ENCODE data around the gene ALDOC.

The ALDOC gene

DNA sequence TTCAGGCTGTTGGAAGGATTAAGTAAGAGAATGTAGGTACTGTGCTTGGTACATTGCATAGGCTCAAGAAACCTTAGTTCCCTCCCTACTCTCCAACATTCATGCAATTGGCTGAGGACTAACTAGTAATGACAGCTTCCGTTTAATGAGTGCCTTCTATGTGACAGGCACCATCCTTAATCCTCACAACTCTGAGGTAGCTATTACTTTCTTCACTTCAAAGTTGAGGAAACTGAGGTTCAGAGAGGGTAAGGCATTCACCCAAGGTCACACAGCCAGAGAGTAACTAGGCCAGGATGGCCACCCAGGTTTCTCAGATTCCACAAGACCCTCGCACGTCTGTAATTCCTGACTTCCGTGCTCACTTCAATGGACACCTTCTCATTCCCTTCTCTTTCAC lies 46.4 kb downstream of the ALDOC start:
- DNase-seq = no peak

DNA sequence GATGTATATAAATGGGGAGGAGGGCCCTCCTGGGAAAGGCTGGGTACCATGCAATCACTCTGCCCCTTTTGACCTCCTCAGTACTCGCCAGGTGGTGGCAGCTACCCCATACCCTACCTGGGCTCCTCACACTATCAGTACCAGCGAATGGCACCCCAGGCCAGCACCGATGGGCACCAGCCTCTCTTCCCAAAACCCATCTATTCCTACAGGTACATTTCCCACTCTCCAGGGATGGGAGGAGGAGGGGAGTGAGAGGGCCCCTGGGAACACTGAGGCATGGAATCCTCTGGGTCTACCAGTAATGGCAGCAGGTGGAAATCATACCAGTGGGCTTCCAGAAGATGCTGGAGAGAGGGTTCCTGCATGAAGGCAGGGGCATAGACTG lies 47.7 kb downstream of the ALDOC start:
- no peak for DNase-seq

DNA sequence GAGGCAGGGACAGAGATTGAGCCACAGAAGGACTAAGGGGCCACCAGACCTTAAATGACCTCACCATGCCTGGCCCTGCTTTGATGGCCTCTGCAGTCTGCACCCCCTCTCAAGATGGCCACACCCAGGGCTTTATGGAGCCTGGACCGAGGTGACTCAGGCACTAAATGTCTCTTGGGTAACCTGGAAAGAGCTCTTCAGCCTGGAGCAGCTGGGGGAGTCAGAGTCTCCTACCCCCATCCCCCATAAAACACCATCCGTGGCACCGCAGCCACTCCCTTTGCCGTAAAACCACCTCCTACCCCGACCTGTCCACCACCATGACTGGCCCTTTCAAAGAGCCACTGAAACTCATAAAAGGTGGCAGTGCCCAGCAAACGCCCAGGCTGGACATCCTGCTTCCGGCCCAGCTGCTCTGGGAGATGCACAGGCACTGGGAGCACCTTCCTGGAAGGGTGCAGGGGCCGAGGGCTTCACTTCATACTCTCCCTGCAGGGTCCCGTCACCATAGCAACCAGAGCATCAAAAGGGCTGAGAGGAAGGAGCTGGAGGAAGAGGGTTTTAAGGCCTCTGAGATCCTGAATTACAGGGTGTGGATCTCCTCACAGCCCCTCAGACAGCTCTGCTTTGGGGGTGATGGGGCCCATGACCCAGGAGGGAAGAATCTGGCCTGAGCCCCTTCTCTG lies 48.2 kb downstream of the ALDOC start:
- no peak for DNase-seq

DNA sequence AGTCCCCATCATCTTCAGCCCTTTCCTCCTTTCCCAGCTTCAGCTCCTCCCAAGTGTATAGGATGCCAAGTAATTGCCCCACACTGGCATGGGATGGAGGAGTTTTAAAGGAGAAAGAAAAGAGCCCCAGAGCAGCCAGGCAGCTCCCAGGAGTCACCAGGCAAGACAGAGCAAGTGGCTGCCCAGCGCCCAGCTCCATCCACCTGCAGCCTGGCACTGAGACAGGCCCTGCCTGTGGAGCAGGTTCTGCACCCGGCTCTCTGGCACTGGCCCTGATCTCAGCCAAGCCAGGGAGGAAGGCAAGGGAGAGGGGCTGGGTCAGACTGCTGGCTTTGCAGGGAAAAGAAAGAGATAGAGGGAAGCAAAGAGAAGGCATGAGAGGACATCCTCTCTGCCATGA lies 48.8 kb downstream of the ALDOC start:
- no peak for DNase-seq

DNA sequence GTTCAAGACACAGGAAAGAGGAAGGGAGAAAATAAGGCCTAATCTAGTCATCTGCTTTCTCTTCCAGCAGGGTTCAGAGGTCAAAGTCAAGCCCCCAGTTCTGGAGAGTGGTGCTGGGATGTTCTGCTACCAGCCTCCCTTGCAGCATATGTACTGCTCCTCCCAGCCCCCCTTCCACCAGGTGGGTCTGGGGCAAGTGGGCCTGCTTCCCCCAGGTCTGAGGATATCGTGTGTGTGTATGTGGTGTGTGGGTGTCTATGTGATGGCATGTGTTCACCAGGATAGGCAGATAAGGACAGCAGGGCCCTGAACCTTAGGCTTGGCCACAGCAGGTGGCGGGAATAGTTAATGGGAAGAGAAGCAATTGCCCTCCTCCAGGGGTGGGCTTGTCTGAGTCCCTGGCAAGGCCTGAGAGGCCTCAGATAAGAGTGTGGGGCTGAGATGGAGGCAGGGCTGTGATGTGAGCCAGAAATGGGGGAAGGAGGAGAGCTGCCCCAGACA lies 49.5 kb downstream of the ALDOC start:
- DNase-seq = no peak

DNA sequence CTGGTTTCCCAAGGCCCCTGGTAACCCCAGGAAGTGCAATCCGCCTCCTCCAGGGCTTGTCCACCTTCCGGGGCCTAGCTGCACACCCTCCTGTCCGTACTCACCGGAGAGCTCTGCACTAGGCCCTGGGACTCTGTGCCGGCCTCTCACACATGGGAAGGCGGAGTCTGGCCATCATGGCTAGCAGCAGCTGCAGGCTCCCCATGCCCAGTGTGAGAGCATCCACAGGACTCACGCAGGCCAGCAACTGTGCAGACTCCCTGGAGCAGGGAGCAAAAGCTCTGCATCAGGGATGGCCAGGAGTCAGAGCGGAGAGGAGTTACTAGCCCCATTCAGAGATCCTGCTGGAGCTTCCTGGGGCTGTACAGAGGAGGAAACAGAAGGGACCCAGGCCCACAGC lies 50.3 kb downstream of the ALDOC start:
- no peak for DNase-seq

DNA sequence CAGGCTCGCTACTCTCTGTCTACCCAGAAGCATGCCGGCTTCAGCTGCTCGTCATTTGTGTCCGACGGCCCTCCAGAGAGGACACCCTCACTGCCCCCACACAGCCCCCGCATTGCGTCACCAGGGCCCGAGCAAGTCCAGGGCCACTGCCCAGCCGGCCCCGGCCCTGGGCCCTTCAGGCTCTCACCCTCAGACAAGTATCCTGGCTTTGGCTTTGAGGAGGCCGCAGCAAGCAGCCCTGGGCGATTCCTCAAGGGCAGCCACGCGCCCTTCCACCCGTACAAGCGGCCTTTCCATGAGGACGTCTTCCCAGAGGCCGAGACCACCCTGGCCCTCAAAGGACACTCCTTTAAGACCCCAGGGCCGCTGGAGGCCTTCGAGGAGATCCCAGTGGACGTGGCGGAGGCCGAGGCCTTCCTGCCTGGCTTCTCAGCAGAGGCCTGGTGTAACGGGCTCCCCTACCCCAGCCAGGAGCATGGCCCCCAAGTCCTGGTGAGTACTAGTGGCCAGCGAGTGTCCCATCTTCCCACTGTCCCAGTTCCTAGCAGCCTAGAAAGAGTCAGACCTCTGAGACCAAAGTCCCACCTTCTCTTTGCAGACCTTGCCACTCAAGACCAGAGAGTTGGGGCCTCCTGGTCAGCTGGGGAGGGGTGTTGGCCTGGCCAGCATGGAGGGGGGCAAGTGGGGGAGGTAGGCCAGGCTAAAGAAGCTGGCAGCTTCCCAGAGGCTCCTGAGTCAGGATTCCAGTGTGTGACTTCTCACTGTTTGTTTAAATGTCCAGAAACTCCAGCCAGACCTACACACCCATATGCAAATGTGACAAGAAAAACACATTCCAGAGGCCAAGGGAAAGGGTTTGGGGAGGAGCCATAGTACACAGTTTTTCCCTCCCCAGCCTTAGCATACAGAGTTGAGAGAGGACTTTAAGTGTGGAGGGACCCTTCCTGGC lies 51.9 kb downstream of the ALDOC start:
- DNase-seq = no peak

DNA sequence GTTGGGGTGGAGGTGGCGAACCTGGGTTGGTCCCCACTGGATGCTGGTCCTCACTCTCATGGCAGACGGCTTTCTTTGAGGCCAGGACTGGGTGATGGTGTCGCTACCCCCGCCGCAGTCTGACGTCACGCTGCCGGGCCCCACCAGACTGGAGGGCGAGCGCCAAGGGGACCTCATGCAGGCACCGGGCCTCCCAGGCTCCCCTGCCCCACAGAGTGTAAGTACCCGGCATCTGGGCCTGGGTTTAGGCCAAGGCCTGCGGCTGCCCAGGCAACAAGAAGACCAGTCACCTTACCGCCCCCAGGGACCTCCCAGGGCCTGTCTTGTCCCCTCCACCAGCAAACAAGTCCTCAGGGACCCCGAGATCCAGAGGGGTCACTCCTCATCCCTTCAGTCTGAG lies 52.8 kb downstream of the ALDOC start:
- no peak for DNase-seq

DNA sequence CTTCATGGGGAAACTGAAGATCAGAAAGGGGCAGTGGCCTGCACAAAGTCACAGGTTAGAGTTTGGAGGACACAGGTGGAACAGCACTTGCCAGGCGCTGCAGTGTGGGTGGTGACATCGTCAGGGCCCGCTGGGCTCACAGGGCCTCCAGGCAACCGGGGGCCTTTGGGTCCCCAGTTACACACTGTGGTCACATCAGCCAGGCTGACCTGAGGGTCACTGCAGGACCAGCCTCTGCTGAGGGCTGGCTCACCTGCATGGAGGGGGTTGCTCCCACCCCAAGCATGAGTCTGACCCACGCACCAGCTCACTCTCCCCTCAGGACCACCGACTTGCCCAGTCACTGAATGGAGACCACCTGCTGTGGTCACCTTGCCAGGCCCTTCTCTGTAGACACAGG lies 53.5 kb downstream of the ALDOC start:
- no peak for DNase-seq
